ENCODE results near the gene SVOP.
"Not testable (repeated sequence)": the region's sequence is repeated elsewhere in the genome, so short reads cannot be mapped to it uniquely, and the experiment has no call there.

Gene SVOP

GRCh38 chr12:109020796-109021380 is at the start of gene SVOP:
Gene SVOP (minus strand): TSS chr12:109021068. CDS start chr12:109020868, 200 bp downstream.
- DNase-seq (ENCODE audit: low spot score), result peak; percentile 99

GRCh38 chr12:109069307-109070271 is 48.7 kb upstream of the SVOP start:
- peak; percentile 80 for DNase-seq (ENCODE audit: low spot score)

GRCh38 chr12:109065853-109066193 is 45.0 kb upstream of the SVOP start:
- DNase-seq (ENCODE audit: low spot score), result no peak

GRCh38 chr12:109065154-109065852 is 44.4 kb upstream of the SVOP start:
- peak; percentile 25 for DNase-seq (ENCODE audit: low spot score)

GRCh38 chr12:109064143-109064542 is 43.3 kb upstream of the SVOP start:
- no peak for DNase-seq (ENCODE audit: low spot score)

- DNase-seq (ENCODE audit: low spot score), result no peak
Observed at GRCh38 chr12:109058773-109059172, 37.9 kb upstream of the SVOP start.

GRCh38 chr12:109057376-109057775 is 36.5 kb upstream of the SVOP start:
- DNase-seq (ENCODE audit: low spot score), result no peak

GRCh38 chr12:109056891-109057290 is 36.0 kb upstream of the SVOP start:
- no peak for DNase-seq (ENCODE audit: low spot score)

GRCh38 chr12:109054520-109054919 is 33.7 kb upstream of the SVOP start:
- no peak for DNase-seq (ENCODE audit: low spot score)

- not testable (repeated sequence) for DNase-seq (ENCODE audit: low spot score)
Observed at GRCh38 chr12:109054124-109054513, 33.3 kb upstream of the SVOP start.

GRCh38 chr12:109053382-109054123 is 32.7 kb upstream of the SVOP start:
- no peak for DNase-seq (ENCODE audit: low spot score)

GRCh38 chr12:109052414-109053323 is 31.8 kb upstream of the SVOP start, which contains the start of gene USP30:
Gene USP30 (plus strand): TSS chr12:109052576. CDS start chr12:109052679, 103 bp downstream.
- peak; percentile 97 for DNase-seq (ENCODE audit: low spot score)

GRCh38 chr12:109052097-109052413 is 31.2 kb upstream of the SVOP start:
- no peak for DNase-seq (ENCODE audit: low spot score)

GRCh38 chr12:109049794-109050193 is 28.9 kb upstream of the SVOP start:
- not testable (repeated sequence) for DNase-seq (ENCODE audit: low spot score)

- DNase-seq (ENCODE audit: low spot score), result not testable (repeated sequence)
Observed at GRCh38 chr12:109048706-109049105, 27.8 kb upstream of the SVOP start.

GRCh38 chr12:109047081-109047805 is 26.4 kb upstream of the SVOP start:
- DNase-seq (ENCODE audit: low spot score), result peak; percentile 38

- DNase-seq (ENCODE audit: low spot score), result peak; percentile 10
Observed at GRCh38 chr12:109044241-109044640, 23.4 kb upstream of the SVOP start.

GRCh38 chr12:109036975-109037374 is 16.1 kb upstream of the SVOP start:
- DNase-seq (ENCODE audit: low spot score), result no peak

- DNase-seq (ENCODE audit: low spot score), result no peak
Observed at GRCh38 chr12:109033239-109034196, 12.7 kb upstream of the SVOP start.
